ENCODE data around the gene CSNK2A2.

CSNK2A2 gene

DNA sequence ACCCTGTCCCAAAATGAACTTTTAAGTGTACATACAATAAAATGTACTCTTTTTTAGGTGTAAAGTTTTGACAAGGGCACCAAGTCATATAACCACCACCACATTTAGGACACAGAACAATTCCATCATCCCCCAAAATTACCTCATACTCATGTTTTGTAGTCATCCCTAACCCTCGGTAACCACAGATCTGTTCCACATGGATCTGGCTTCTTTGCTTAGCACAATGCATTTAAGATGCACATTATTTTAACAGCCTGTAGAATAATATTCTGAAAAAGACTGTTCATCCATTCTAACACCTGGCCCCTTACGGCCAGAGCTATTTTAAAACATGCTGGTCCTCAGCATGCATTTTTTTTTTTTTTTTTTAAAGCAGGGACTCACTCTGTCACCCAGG, 43.6 kb downstream of the CSNK2A2 start:
- no peak overlapping the region for H3K18ac ChIP-seq (ENCODE audit: low read depth in 1 of 2, low read length in 2 of 2)
- no peak overlapping the region for H3K23ac ChIP-seq (ENCODE audit: low read length in 2 of 2)
- no peak overlapping the region for H3K4me3 ChIP-seq (ENCODE audit: insufficient read depth in 1 of 2, low read depth in 1 of 2, low read length in 2 of 2)
- peaks cover 10 to 20% of the 10 kb centered on the region in 2 experiments for H3K36me3 ChIP-seq (ENCODE audit: control insufficient read depth in 1 of 2, insufficient read depth in 2 of 2, low read depth in 1 of 2, low read length in 2 of 2)
- no peak overlapping the region for H3K27ac ChIP-seq (ENCODE audit: low read length, poor library complexity, severe bottlenecking)
- H2BK120ac ChIP-seq (ENCODE audit: low read depth, low read length) = no peak overlapping the region
- no peak overlapping the region for H3K14ac ChIP-seq (ENCODE audit: low read length in 2 of 2)
- no peak overlapping the region for H2BK12ac ChIP-seq (ENCODE audit: low read length in 2 of 2)
- H4K91ac ChIP-seq (ENCODE audit: low read length) = no peak overlapping the region
- H3K9me3 ChIP-seq (ENCODE audit: control insufficient read depth, low read length) = no peaks in the 10 kb centered on the region
- H2AK5ac ChIP-seq (ENCODE audit: low read length, severe bottlenecking) = no peak overlapping the region
- H3K4ac ChIP-seq (ENCODE audit: low read depth in 1 of 2, low read length in 2 of 2) = no peak overlapping the region
- no peak overlapping the region for H2BK15ac ChIP-seq (ENCODE audit: low read depth, poor library complexity, severe bottlenecking)
- no peak overlapping the region for H4K8ac ChIP-seq (ENCODE audit: low read length)
- no peaks in the 10 kb centered on the region for H3K79me1 ChIP-seq (replicated peaks; ENCODE audit: low read length, poor library complexity, severe bottlenecking)
- no peak overlapping the region for H2AFZ ChIP-seq (ENCODE audit: low read depth, low read length)
- no peak overlapping the region for H2BK5ac ChIP-seq (ENCODE audit: low read depth, low read length, poor library complexity, severe bottlenecking)
- H3K4me1 ChIP-seq (ENCODE audit: control insufficient read depth, insufficient read depth, low read depth, low read length) = no peaks in the 10 kb centered on the region
- 88% methylated on average over 2 of the region's 2 CpGs for WGBS
- H3K9ac ChIP-seq (ENCODE audit: low read length) = no peak overlapping the region
- no peaks in the 10 kb centered on the region for H3K27me3 ChIP-seq (ENCODE audit: control insufficient read depth in 1 of 2, insufficient read depth in 1 of 2, low read length in 2 of 2)
- no peak for DNase-seq
- H3K4me2 ChIP-seq (ENCODE audit: low read length, poor library complexity, severe bottlenecking) = no peak overlapping the region

GRCh38 chr16:58152246-58152868, 45.5 kb downstream of the CSNK2A2 start:
- H2BK120ac ChIP-seq (ENCODE audit: low read depth, low read length) = no peak overlapping the region
- no peak overlapping the region for H2BK5ac ChIP-seq (ENCODE audit: low read depth, low read length, poor library complexity, severe bottlenecking)
- no peak overlapping the region for H2AK5ac ChIP-seq (ENCODE audit: low read length, severe bottlenecking)
- H3K4ac ChIP-seq (ENCODE audit: low read depth in 1 of 2, low read length in 2 of 2) = no peak overlapping the region
- no peak overlapping the region for H3K4me3 ChIP-seq (ENCODE audit: insufficient read depth in 1 of 2, low read depth in 1 of 2, low read length in 2 of 2)
- no peak overlapping the region for H2AFZ ChIP-seq (ENCODE audit: low read depth, low read length)
- no peak overlapping the region for H3K14ac ChIP-seq (ENCODE audit: low read length in 2 of 2)
- H2BK15ac ChIP-seq (ENCODE audit: low read depth, poor library complexity, severe bottlenecking) = no peak overlapping the region
- H3K9me3 ChIP-seq (ENCODE audit: control insufficient read depth, low read length) = no peaks in the 10 kb centered on the region
- H3K27ac ChIP-seq (ENCODE audit: low read length, poor library complexity, severe bottlenecking) = no peak overlapping the region
- H3K79me1 ChIP-seq (replicated peaks; ENCODE audit: low read length, poor library complexity, severe bottlenecking) = no peaks in the 10 kb centered on the region
- H3K18ac ChIP-seq (ENCODE audit: low read depth in 1 of 2, low read length in 2 of 2) = no peak overlapping the region
- H3K4me1 ChIP-seq (ENCODE audit: control insufficient read depth, insufficient read depth, low read depth, low read length) = no peaks in the 10 kb centered on the region
- DNase-seq = no peak
- H3K23ac ChIP-seq (ENCODE audit: low read length in 2 of 2) = no peak overlapping the region
- H3K9ac ChIP-seq (ENCODE audit: low read length) = no peak overlapping the region
- H4K91ac ChIP-seq (ENCODE audit: low read length) = no peak overlapping the region
- no peak overlapping the region for H3K4me2 ChIP-seq (ENCODE audit: low read length, poor library complexity, severe bottlenecking)
- peaks cover 0 to 3% of the 10 kb centered on the region in 2 experiments for H3K36me3 ChIP-seq (ENCODE audit: control insufficient read depth in 1 of 2, insufficient read depth in 2 of 2, low read depth in 1 of 2, low read length in 2 of 2)
- WGBS = 80% methylated on average over 7 of the region's 8 CpGs
- H3K27me3 ChIP-seq (ENCODE audit: control insufficient read depth in 1 of 2, insufficient read depth in 1 of 2, low read length in 2 of 2) = no peaks in the 10 kb centered on the region
- H4K8ac ChIP-seq (ENCODE audit: low read length) = no peak overlapping the region
- H2BK12ac ChIP-seq (ENCODE audit: low read length in 2 of 2) = no peak overlapping the region

- Histone ChIP-seq H2BK5ac (ENCODE audit: low read depth, low read length, poor library complexity, severe bottlenecking) (no peak overlapping the region), H3K9me3 (ENCODE audit: control insufficient read depth, low read length) (no peaks in the 10 kb centered on the region), H3K9ac (ENCODE audit: low read length) (no peak overlapping the region), H3K79me1 (replicated peaks; ENCODE audit: low read length, poor library complexity, severe bottlenecking) (no peaks in the 10 kb centered on the region), H3K36me3 (ENCODE audit: control insufficient read depth in 1 of 2, insufficient read depth in 2 of 2, low read depth in 1 of 2, low read length in 2 of 2) (no peaks in the 10 kb centered on the region), H3K14ac (ENCODE audit: low read length in 2 of 2) (no peak overlapping the region), H3K4me1 (ENCODE audit: control insufficient read depth, insufficient read depth, low read depth, low read length) (no peaks in the 10 kb centered on the region), H3K4me3 (ENCODE audit: insufficient read depth in 1 of 2, low read depth in 1 of 2, low read length in 2 of 2) (no peak overlapping the region), H4K8ac (ENCODE audit: low read length) (no peak overlapping the region), H3K27ac (ENCODE audit: low read length, poor library complexity, severe bottlenecking) (no peak overlapping the region), H3K4me2 (ENCODE audit: low read length, poor library complexity, severe bottlenecking) (no peak overlapping the region), H2BK12ac (ENCODE audit: low read length in 2 of 2) (no peak overlapping the region), H2AFZ (ENCODE audit: low read depth, low read length) (no peak overlapping the region), H3K4ac (ENCODE audit: low read depth in 1 of 2, low read length in 2 of 2) (no peak overlapping the region), H2AK5ac (ENCODE audit: low read length, severe bottlenecking) (no peak overlapping the region), H2BK120ac (ENCODE audit: low read depth, low read length) (no peak overlapping the region), H4K91ac (ENCODE audit: low read length) (no peak overlapping the region), H3K18ac (ENCODE audit: low read depth in 1 of 2, low read length in 2 of 2) (no peak overlapping the region), H2BK15ac (ENCODE audit: low read depth, poor library complexity, severe bottlenecking) (no peak overlapping the region), H3K27me3 (ENCODE audit: control insufficient read depth in 1 of 2, insufficient read depth in 1 of 2, low read length in 2 of 2) (peaks cover 3 to 5% of the 10 kb centered on the region in 2 experiments), H3K23ac (ENCODE audit: low read length in 2 of 2) (no peak overlapping the region)
- DNase-seq = no peak
- 63% methylated on average over 1 of the region's 1 CpG for WGBS
Measured at GRCh38 chr16:58148526-58148925, 49.4 kb downstream of the CSNK2A2 start.

- no peak overlapping the region for H3K23ac ChIP-seq (ENCODE audit: low read length in 2 of 2)
- no peaks in the 10 kb centered on the region for H3K36me3 ChIP-seq (ENCODE audit: control insufficient read depth in 1 of 2, insufficient read depth in 2 of 2, low read depth in 1 of 2, low read length in 2 of 2)
- no peak overlapping the region for H3K4ac ChIP-seq (ENCODE audit: low read depth in 1 of 2, low read length in 2 of 2)
- no peak overlapping the region for H2BK15ac ChIP-seq (ENCODE audit: low read depth, poor library complexity, severe bottlenecking)
- H2BK120ac ChIP-seq (ENCODE audit: low read depth, low read length) = no peak overlapping the region
- no peak overlapping the region for H2BK12ac ChIP-seq (ENCODE audit: low read length in 2 of 2)
- H3K9me3 ChIP-seq (ENCODE audit: control insufficient read depth, low read length) = no peaks in the 10 kb centered on the region
- no peak overlapping the region for H3K14ac ChIP-seq (ENCODE audit: low read length in 2 of 2)
- 100% methylated on average over 2 of the region's 2 CpGs for WGBS
- H2AK5ac ChIP-seq (ENCODE audit: low read length, severe bottlenecking) = no peak overlapping the region
- H3K9ac ChIP-seq (ENCODE audit: low read length) = no peak overlapping the region
- H3K18ac ChIP-seq (ENCODE audit: low read depth in 1 of 2, low read length in 2 of 2) = no peak overlapping the region
- H3K4me1 ChIP-seq (ENCODE audit: control insufficient read depth, insufficient read depth, low read depth, low read length) = no peaks in the 10 kb centered on the region
- no peaks in the 10 kb centered on the region for H3K79me1 ChIP-seq (replicated peaks; ENCODE audit: low read length, poor library complexity, severe bottlenecking)
- H4K8ac ChIP-seq (ENCODE audit: low read length) = no peak overlapping the region
- H2AFZ ChIP-seq (ENCODE audit: low read depth, low read length) = no peak overlapping the region
- no peak overlapping the region for H4K91ac ChIP-seq (ENCODE audit: low read length)
- no peak overlapping the region for H2BK5ac ChIP-seq (ENCODE audit: low read depth, low read length, poor library complexity, severe bottlenecking)
- H3K4me3 ChIP-seq (ENCODE audit: insufficient read depth in 1 of 2, low read depth in 1 of 2, low read length in 2 of 2) = no peak overlapping the region
- DNase-seq = no peak
- no peak overlapping the region for H3K4me2 ChIP-seq (ENCODE audit: low read length, poor library complexity, severe bottlenecking)
- peaks cover 3 to 5% of the 10 kb centered on the region in 2 experiments for H3K27me3 ChIP-seq (ENCODE audit: control insufficient read depth in 1 of 2, insufficient read depth in 1 of 2, low read length in 2 of 2)
- H3K27ac ChIP-seq (ENCODE audit: low read length, poor library complexity, severe bottlenecking) = no peak overlapping the region
Measured at GRCh38 chr16:58148099-58148498, 49.8 kb downstream of the CSNK2A2 start.
